Vagina (tissue), 2 donors: ENCODE data around the gene FBXL14. TPM values are rescaled to one million over a fixed set of nuclear protein-coding genes. Genes with fewer than 3 reads are reported as not detected.

Source experiments
- DNase-seq, 2 donors: peaks; one replicate each; pipeline ENCODE4 v3.0.0-alpha.2; 2017; ENCODE audit errors: extremely low spot score in 2 of 2
- H3K27ac ChIP-seq: fragments of 200-600 bp; sonication (generic); one replicate; pipeline ENCODE4 v1.5.1; 2019
- H3K27me3 ChIP-seq: fragments of 200-600 bp; sonication (generic); one replicate; pipeline ENCODE4 v1.5.1; 2019
- H3K36me3 ChIP-seq, 2 donors: fragments of 200-600 bp; sonication (generic); one replicate each; pipeline ENCODE4 v1.5.1; 2017 to 2019
- H3K4me1 ChIP-seq: fragments of 200-600 bp; sonication (generic); one replicate; pipeline ENCODE4 v1.5.1; 2019
- H3K4me3 ChIP-seq, 2 donors: fragments of 200-600 bp; sonication (generic); 1 replicate in 1 of 2; 2 replicates in 1 of 2; pipeline ENCODE4 v1.5.1; 2016 to 2019
- H3K9me3 ChIP-seq: fragments of 200-600 bp; sonication (generic); one replicate; pipeline ENCODE4 v1.5.1; 2019
- POLR2A ChIP-seq, 2 donors: fragments of 450-650 bp; IDR thresholded peaks; one replicate each; pipeline ENCODE4 v1.6.1; 2017; ENCODE audit warnings: antibody characterized with exemption in 2 of 2, mild to moderate bottlenecking in 2 of 2, moderate library complexity in 2 of 2
- POLR2AphosphoS5 ChIP-seq, 2 donors: sonication (generic); formaldehyde crosslinking; IDR thresholded peaks; one replicate each; pipeline ENCODE4 v1.9.0; 2017; ENCODE audit warnings: antibody characterized with exemption in 2 of 2, mild to moderate bottlenecking in 2 of 2, low read depth in 1 of 2; ENCODE audit not compliant: insufficient read depth in 1 of 2
- intact Hi-C: fragments of 100-400 bp; cut with DNase I; formaldehyde crosslinking; loops from one replicate; pipeline ENCODE4 v1.15.1; 2023
- total RNA-seq: library from RNA; depleted of rRNA; stranded (reverse); fragments of >200 nt; gene quantifications from one replicate; pipeline ENCODE4 v1.2.3, GENCODE V29; 2016
- TF ChIP-seq, protein P1 (sequence below), 3 experiments: fragments of 450-650 bp in 2 of 3; fragments of 200-600 bp in 1 of 3; sonication (generic) in 1 of 3; IDR thresholded peaks; one replicate each; pipeline ENCODE4 v1.5.1; 2017 to 2019; ENCODE audit warnings: antibody characterized with exemption in 3 of 3, mild to moderate bottlenecking in 2 of 3, moderate library complexity in 2 of 3

FBXL14 gene
- total RNA-seq, 1 donor from 2014 or later = 15.2 TPM

DNA sequence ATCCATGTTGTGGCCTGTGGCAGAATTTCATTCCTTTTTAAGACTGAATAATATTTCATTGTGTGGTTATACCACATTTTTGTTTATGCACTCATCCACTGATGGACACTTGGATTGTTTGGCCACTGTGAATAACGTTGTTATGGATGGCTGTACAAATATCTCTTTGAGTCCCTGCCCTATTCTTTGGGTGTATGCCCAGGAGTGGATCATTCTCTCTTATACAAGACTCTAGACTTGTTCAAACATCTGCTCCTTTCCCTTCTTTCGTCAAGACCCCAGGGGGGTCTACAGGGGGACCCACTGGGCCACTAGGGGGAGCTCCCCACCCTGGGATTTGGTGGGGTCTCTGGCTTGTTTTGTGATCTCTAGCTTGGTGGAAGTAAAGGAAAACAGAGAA is 77.4 kb downstream of the FBXL14 start:
- H3K27ac ChIP-seq = no peak overlapping the region
- H3K4me3 ChIP-seq = no peak overlapping the region
- H3K27me3 ChIP-seq = no peaks in the 10 kb centered on the region
- H3K9me3 ChIP-seq = no peaks in the 10 kb centered on the region
- H3K36me3 ChIP-seq = no peaks in the 10 kb centered on the region
- intact Hi-C loops = no loop called here
- H3K4me1 ChIP-seq = peaks cover 16% of the 10 kb centered on the region
- TF ChIP-seq, protein P1, sequence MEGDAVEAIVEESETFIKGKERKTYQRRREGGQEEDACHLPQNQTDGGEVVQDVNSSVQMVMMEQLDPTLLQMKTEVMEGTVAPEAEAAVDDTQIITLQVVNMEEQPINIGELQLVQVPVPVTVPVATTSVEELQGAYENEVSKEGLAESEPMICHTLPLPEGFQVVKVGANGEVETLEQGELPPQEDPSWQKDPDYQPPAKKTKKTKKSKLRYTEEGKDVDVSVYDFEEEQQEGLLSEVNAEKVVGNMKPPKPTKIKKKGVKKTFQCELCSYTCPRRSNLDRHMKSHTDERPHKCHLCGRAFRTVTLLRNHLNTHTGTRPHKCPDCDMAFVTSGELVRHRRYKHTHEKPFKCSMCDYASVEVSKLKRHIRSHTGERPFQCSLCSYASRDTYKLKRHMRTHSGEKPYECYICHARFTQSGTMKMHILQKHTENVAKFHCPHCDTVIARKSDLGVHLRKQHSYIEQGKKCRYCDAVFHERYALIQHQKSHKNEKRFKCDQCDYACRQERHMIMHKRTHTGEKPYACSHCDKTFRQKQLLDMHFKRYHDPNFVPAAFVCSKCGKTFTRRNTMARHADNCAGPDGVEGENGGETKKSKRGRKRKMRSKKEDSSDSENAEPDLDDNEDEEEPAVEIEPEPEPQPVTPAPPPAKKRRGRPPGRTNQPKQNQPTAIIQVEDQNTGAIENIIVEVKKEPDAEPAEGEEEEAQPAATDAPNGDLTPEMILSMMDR (IDR thresholded peaks at IDR 0.05) = no peak
- TF ChIP-seq POLR2A (IDR thresholded peaks at IDR 0.05) = no peak
- no peak for TF ChIP-seq POLR2AphosphoS5 (IDR thresholded peaks at IDR 0.05; ENCODE audit: insufficient read depth in 1 of 2, low read depth in 1 of 2)
- DNase-seq = no peak

Other genes starting within 250 kb of the FBXL14 start
- 7.6 TPM for gene WNT5B, start 34.6 kb upstream of the FBXL14 start, total RNA-seq
- gene ADIPOR2, start 96.5 kb upstream of the FBXL14 start, total RNA-seq = 54.0 TPM
- gene LRTM2, start 226.0 kb upstream of the FBXL14 start, total RNA-seq = not detected